Renal pelvis (tissue), 12 donors: ENCODE results near the gene SLC9C2. TPM values are rescaled to one million over a fixed set of nuclear protein-coding genes. Genes with fewer than 3 reads are reported as not detected.
"Not testable (repeated sequence)": the region's sequence is repeated elsewhere in the genome, so short reads cannot be mapped to it uniquely, and the experiment has no call there.

Experiments used
- DNase-seq: peaks from one replicate; pipeline ENCODE4 v3.0.0-alpha.2; 2013
- long read RNA-seq, 16 experiments: transcript quantifications; one replicate each; lab custom pipeline, GENCODE V29; 2026
- polyA plus RNA-seq, 3 donors: library from polyadenylated mRNA; unstranded; fragments of 120-200 nt; gene quantifications; one replicate each; pipeline ENCODE4 v1.2.1, GENCODE V29; 2013; ENCODE audit not compliant: insufficient read length in 3 of 3

Gene SLC9C2, protein sequence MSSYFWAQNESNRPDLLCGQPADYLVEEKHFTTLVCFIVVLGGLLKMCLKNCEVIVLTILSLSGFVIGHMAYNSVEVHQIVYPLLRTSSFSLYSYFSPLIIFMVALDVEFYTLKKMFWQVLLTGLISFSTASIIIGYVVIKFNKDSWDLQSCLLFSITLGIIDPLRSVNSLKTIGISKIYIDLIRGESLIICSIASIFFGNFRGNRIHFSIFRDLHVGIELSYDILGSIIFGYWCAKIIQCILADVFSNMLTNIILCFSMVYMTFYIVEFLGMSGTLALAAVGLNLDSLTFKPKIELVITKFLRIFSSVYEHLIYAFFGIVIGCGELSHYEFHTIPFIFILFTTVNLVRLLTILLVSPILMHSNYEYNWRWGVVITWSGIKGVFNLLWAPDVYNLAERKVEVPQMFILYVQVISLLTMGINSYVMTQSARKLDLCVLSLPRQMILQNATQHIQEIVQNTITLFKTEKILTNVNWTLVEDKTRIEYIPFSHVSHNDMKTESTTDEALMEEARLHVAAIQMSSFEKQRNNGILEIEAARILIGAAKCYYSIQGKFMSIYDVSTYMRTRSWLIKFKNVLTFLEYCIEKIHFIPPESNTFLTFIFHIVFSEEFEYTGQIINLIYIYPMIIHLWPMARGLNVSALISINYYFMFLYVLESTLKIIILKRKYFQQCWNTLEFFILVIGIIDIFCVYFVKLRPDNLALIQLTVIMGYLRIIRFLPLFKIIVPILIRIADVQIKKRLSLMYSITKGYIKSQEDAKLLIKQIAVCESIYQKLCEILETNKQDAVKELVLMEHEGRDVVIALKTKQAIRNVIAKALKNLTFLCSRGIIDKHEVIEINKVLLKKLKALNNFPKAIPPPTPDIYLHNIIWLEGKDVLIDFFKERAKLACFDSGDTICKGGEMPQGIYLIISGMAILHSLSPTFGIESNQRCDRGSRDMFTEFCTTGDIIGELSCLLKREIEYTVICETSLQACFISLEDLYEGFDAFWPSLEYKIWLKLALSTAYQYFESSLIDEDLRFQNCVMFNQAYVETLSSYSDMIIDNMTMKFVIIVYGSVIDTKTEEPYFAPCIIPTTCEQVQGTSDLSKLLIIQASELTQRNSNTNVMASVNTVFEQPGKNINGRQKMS
- under 1 TPM; 0.04 to 0.20 (median 0.10) TPM for polyA plus RNA-seq
- long read RNA-seq, donor 1, result 0 reads
- long read RNA-seq, donor 2, result 0 reads
- long read RNA-seq, donor 3, result 0 reads
- long read RNA-seq, donor 4, result 0 reads
- long read RNA-seq, donor 5, result 0 reads
- long read RNA-seq, donor 6, result 0 reads
- long read RNA-seq, donor 7, result 0 reads
- long read RNA-seq, donor 8, result 0 reads
- long read RNA-seq, donor 9, result 0 reads
- long read RNA-seq, donor 10, result 0 reads
- long read RNA-seq, donor 11, result 0 reads
- long read RNA-seq, donor 12, result 0 reads
- long read RNA-seq, donor 13, result 0 reads
- long read RNA-seq, donor 14, result 0 reads
- long read RNA-seq, donor 15, result 0 reads
- long read RNA-seq, donor 16, result 0 reads

DNA sequence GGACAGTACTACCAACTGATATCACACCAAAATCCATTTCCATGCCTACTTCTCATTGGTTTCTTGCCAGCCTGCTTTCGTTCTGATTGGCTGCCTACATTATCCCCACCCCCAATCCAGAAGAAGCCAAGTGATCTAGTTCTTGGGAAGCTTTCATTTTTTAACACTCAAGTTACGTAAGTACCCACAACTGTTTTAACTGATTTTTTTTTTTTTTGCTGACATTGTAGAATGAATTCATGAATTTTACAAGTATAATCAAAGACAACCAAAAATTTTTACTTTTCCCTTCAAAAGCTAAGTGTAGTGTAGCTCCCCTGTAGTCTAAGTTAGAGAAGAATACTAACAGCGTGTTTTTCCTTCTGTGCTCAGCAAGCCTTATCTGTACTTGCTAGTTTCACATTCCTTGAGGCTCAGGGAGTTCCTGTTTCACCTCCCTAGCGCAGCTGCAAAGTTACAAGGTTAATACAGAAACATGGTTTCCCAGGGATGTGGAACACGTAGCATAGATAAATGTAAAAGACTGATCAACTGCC, at the start of gene SLC9C2:
Gene SLC9C2, minus strand, starts transcription at position 17 of the 536 bp plus-strand sequence. CDS start 1,296 bp downstream, outside the sequence.
- DNase-seq, result no peak

DNA sequence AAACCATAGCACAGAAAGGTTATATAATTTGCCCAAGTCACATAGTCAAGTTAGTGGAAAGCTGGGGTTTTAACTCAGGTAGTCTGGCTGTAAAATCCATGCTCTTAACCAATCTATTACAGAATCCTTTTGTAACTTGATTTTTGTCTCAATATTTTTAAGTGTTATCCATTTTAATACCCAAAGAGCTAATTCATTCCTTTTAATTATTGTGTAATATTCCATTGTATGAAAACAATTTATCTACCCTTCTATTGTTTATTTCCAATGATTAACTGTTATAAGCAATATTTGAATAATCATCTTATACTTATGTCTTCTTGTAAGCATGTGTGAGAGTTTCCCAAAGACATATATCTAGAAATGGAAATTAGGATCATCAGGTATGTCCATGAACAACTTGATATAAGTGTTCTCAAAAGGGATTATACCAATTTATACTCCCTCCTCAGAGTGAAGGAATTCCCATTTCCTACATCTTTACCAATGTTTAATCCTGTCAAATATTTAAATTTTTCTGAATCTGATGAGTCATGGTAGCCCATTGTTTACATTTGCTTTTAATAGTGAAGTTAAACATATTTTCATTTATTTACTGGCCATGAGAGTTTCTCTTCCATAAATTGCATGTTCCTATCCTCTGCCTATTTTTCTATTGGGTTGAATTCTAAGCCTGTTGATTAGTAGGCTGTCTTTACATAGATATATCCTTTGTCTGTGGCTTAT, 46.2 kb upstream of the SLC9C2 start:
- DNase-seq, result no peak

DNA sequence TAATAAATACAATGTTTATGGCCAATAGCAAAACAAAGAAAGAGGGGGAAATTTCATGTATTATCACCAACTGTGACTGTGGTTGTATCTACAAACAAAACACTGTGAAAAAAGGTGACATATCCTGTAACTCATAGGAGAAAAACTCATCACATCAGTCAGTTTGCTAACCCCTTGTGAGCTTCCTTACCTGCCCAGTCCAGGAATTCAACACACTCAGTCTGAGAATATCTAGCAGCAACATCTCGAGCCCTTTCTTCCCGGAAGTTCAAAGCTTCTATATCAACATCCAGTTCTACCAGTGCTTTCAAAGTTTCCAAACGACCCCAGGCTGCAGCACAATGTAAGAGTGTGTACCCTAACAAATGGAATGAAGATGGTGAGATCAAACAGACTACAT, 43.8 kb upstream of the SLC9C2 start:
- no peak for DNase-seq

DNA sequence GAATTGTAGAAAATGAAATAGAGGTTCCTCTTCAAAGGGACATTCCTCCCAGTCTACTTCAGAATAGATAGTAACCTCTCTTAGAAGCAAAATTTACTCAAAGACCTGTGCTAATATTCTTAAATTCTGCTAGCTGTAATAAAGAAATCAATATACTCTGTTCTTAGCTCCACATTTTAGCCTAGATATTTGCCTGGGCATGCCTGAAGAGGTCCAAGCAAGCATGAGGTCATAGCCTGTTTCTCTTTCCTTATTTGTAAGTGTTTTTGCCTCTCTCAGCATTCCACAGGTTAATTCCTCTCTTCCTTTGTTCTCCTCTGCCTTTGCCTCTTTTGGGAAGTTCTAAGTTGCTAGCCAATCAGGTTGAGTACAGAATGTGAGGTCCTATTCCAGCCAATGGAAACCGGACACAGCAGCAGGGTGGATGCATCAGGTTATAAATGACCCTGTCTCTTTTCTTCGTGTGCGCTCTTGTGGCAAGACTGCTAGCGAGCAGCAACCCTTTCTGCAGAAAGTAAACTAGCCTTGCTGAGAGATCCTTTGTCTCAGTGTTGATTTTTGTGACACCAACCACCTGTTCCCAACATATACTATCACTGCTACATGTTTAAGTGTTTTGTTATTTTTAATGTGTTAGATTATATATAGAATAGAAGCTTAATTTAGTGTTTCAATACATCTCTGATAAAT, 39.7 kb upstream of the SLC9C2 start:
- not testable (repeated sequence) for DNase-seq

DNA sequence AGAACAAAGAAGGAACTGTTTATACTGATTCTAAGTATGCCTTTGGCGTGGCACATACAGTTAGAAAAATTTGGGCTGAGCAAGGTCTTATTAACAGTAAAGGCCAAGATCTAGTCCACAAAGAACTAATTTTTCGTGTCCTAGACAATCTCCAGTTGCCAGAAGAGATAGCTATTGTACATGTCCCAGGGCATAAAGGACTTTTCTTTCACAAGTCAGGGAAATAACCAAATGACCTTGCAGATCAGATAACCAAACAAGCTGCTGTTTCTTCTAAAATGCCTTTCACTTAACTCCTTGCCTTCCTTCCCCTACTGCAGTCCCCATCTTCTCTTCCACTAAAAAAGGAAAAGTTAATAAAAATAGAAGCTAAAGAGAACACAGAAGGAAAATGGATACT, 36.2 kb upstream of the SLC9C2 start:
- DNase-seq, result no peak

DNA sequence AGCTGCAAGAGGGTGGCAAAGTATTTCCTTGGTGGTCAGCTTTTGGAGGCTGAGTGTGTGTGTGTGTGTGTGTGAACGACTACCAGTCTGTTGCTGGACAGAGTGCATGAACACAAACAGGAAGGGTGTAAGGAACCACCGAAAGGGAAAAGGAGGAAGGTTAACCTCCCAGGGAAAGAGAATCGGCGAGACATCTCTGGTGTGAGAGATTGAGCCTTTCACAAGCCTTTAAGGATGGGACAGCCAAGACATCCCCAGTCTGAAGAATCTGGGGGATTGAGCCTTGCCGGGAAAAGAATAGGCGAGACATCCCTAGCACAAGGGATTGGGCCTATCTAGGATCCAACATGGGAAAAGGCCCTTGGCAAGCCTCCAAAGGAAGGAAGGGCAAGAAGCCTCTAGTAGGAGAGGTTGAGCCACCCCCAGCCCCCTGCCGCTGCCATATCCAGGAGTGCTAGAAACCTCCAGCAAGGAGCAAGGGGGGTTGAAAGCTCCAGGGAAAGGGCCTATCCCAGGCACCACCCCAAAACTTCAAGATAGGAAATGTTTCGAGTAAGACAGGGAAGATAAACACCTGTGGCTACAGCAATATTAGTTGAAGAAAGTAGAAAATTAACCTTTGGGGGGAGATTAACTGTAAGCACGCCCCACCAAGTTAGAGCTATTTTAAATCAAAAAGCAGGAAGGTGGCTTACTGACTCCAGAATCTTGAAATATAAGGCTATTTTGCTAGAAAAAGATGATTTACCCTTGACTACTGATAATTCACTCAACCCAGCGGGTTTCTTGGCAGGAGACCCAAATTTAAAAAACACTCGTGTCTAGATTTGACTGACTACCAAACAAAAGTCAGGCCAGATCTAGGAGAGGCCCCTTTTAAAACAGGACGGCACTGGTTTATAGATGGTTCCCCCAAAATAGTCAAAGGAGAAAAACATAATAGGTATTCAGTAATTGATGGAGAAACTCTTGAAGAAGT, 35.5 kb upstream of the SLC9C2 start:
- DNase-seq, result no peak

DNA sequence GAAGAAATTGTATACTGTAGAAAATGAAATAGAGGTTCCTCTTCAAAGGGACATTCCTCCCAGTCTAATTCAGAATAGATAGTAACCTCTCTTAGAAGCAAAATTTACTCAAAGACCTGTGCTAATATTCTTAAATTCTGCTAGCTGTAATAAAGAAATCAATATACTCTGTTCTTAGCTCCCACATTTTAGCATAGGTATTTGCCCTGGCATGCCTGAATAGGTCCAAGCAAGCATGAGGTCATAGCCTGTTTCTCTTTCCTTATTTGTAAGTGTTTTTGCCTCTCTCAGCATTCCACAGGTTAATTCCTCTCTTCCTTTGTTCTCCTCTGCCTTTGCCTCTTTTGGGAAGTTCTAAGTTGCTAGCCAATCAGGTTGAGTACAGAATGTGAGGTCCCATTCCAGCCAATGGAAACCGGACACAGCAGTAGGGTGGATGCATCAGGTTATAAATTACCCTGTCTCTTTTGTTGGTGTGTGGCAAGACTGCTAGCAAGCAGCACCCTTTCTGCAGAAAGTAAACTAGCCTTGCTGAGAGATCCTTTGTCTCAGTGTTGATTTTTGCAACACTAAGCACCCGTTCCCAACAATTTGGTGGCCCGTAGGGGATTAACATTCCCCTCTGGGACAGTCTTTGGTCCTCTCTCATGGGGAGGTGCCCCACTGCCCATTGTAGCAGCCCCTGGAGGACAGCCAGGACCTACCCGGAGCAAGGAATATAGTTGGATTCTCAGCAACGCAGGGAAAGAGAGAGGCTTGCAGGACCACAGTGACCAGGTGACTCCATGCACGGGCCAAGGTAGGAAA, 34.6 kb upstream of the SLC9C2 start:
- not testable (repeated sequence) for DNase-seq

DNA sequence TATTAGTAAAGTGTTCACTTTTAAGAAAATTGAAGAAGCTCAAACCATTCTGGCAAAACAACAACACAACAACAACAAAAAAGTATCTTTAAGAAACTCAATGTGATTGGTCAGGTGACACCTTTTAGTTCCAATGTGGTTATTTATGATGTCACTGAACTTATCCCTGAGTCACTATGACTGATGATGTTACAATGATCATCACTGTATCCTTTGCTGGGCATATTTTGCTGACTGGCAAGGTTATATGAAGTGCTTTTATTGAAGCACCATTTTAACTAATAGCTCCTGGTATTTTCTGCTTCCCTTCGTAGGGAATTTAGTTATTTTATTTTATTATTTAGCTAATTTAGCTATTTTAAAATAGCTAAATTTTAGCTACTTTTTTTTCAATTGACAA, 32.2 kb upstream of the SLC9C2 start, which contains the start of gene TEX50:
Gene TEX50, plus strand, starts transcription at position 223 of the 400 bp plus-strand sequence. CDS start 184 bp downstream, outside the sequence.
- DNase-seq, result no peak

DNA sequence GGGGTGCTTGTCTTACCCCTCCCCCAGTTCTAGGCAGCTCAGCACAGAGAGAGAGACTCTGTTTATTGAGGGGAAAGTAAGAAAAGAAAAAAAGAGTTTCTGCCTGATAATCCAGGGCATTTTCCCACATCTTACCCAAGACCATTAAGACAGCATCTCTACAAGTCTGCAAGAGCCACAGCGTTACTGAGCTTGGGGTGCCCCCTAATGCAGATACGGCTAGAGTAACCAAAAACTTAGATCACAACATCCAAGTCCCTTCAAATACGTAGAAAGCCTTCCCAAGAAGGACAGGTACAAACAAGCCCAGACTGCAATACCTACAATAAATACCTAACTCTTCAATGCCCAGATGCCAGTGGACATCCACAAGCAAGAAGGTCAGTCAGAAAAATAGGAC, 26.0 kb upstream of the SLC9C2 start:
- no peak for DNase-seq

DNA sequence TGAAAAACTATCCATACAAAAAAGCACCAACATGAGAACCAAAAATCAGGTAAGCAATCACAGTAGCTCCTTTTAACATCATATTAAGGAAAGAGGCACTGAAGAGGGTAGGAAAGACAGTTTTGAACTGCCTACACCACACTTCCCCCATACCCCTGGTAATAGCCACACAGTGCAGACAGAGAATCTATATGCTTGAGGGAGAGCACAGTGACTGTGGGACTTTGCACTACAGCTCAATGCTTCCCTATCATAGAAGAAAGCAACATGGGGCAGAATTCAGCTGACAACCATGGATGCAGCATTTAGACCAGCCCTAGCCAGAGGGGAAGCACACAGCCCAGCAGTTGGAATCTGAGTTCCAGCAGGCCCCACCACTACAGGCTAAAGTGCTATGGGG, 24.4 kb upstream of the SLC9C2 start:
- DNase-seq, result no peak

DNA sequence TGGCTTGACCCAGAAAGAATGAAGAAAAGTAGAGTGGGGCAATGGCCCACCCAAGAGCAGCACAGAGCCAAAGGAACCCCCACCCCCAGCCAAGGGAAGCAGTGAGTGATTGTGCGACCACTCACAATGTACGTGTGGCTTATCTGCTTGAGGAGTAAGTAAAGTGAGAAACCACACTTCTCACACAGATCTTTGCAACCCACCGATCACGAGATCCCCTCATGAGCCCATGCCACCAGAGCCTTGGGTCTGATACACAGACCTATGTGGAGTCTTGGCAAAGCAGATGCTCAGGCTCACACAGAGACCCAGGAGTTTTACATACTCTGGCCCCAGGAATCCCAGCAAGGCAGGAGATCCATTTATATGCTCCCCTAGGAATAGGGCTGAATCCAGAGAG, 14.0 kb upstream of the SLC9C2 start:
- DNase-seq, result no peak

DNA sequence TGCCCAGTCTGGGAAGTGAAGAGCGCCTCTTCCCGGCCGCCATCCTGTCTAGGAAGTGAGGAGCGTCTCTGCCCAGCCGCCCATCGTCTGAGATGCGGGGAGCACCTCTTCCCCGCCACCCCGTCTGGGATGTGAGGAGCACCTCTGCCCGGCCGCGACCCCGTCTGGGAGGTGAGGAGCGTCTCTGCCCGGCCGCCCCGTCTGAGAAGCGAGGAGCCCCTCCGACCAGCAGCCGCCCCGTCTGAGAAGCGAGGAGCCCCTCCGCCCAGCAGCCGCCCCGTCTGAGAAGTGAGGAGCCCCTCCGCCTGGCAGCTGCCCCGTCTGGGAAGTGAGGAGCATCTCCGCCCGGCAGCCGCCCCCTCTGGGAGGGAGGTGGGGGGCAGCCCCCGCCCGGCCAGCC, 10.2 kb upstream of the SLC9C2 start:
- DNase-seq, result not testable (repeated sequence)

DNA sequence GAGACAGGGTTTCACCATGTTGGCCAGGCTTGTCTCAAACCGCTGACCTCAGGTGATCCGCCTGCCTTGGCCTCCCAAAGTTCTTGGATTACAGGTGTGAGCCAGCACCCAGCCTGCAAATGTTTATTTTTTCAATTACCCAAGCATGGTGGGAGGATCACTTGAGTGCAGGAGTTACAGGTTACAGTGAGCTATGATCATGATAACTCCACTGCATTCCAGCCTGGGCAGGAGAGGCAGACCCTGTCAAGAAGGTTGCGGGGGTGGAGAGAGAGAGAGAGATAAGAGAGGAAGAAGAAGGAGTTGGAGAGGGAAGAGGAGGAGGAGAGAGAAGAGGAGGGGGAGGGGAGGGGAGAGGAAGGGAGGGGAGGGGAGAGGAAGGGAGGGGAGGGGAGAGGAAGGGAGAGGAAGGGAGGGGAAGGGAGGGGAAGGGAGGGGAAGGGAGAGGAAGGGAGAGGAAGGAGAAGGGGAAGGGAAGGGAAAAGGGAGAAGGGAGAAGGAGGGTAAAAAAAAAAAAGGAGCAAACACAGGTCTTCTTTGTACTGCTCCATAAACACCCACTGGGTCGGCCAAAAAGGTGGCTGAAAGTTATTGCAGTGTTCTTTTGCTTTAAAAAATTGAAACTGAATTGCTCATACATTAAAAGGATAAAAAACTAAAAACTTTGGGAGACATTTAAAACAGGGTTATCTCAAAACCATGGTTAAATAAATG, 5.8 kb upstream of the SLC9C2 start:
- DNase-seq, result no peak

DNA sequence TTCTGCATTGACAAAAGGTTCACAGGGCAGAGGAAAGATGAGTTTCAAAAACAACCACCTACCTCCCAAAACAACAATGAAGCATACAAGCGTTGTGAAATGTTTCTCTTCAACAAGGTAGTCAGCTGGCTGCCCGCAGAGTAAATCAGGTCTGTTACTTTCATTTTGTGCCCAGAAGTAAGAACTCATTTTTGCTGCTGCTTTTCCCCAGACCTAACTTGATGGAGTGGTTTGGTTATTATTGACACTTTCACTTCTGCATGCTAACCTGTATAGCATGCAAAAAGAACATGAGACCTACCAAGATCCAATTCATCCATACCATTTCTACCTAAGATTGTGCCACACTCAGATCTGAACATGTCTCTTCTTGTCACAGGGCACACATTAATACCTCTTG, 1.3 kb downstream of the SLC9C2 start:
- no peak for DNase-seq

DNA sequence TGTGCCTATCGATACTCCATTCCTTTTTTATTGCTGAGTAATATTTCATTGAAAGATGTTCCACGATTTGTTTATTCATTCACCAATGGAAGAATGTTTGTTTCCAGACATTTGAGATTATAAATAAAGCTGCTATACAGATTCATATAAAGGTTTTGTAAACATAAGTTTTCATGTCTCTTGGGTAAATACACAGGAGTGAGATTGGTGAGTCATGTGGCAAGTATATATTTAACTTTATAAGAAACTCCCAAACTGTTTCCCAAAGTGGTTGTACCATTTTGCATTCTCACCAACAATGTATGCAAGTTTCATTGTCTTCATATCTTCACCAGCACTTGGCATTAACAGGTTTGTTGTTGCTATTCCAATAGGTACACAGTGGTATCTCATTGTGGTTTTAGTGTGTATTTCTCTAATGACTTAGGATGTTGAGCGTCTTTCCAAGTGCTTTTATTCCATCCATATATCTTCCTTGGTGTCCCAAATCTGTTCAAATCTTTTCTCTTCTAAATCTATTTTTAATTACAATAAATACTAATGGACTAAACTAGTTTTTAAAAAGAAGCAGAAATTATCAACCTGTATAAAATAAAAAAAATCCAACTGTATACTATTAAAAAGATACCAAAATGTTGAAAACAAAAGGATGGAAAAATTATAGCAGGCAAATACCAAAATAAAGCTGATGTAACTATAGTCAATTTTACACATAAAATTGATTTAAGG, 6.6 kb downstream of the SLC9C2 start:
- no peak for DNase-seq

DNA sequence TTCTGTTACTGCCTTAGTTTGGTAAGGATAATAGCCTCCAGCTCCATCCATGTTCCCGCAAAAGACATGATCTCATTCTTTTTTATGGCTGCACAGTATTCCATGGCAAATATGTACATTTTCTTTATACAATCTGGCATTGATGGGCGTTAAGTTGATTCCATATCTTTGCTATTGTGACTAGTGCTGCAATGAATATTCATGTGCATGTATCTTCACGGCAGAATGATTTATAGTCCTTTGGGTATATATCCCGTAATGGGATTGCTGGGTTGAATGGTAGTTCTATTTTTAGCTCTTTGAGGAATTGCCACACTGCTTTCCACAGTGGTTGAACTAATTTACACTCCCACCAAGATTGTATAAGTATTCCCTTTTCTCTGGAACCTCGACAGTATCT, 11.7 kb downstream of the SLC9C2 start:
- DNase-seq, result not testable (repeated sequence)
